M059J (cell line): ENCODE results near the gene C3orf70. TPM values are rescaled to one million over a fixed set of nuclear protein-coding genes. Genes with fewer than 3 reads are reported as not detected.
"Not testable (repeated sequence)": the region's sequence is repeated elsewhere in the genome, so short reads cannot be mapped to it uniquely, and the experiment has no call there.

Source experiments
- DNase-seq: peaks from one replicate; pipeline ENCODE4 v3.0.0-alpha.2; 2012; ENCODE audit warnings: low read depth
- total RNA-seq: library from RNA; depleted of rRNA; stranded (reverse); fragments of >200 nt; shearing (Covaris generic); gene quantifications from 2 replicates; pipeline ENCODE4 v1.2.3, GENCODE V29; 2014

The C3orf70 gene
- total RNA-seq, 1 experiment from 2014 or later, result not detected

GRCh38 chr3:185151101-185151963, 1.5 kb downstream of the C3orf70 start:
- no peak for DNase-seq

DNA sequence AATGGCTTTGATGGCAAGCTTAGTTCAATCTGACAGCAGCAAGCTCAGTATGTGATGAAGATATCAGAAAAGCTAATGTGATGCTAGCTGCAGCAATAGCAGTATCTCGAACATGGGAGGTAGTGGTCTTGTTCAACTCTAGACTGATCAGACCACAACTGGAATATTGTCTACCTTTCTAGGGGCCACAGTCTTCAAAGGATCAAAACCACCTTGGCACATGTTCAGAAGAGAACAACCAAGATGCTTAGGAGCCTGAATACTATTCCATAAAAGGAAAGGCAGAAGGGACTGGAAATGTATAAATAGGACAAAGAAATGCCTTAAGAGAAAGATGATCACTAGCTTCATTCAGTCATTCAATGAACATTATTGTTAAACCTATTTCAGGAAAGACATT, 2.3 kb downstream of the C3orf70 start:
- no peak for DNase-seq

- no peak for DNase-seq
Observed at GRCh38 chr3:185149591-185149990, 3.3 kb downstream of the C3orf70 start.

DNA sequence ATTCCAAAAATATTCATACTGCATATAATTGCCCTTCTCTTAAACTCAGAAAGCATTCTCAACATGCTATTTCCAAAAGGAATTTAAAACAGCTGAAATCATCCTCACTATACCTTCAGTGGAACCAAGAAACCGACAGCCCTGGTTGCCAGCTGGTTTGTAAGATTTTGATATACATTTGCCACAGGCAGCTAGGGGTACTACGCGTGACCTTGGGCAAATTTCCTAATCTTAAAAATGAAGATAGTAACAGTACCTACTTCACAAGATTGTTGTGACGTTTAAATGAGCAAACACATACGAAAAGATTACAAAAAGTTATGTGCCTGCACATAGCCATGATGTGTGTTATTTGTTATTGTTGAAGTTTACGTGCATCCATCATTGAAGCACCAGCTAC, 7.3 kb downstream of the C3orf70 start:
- DNase-seq, result no peak

DNA sequence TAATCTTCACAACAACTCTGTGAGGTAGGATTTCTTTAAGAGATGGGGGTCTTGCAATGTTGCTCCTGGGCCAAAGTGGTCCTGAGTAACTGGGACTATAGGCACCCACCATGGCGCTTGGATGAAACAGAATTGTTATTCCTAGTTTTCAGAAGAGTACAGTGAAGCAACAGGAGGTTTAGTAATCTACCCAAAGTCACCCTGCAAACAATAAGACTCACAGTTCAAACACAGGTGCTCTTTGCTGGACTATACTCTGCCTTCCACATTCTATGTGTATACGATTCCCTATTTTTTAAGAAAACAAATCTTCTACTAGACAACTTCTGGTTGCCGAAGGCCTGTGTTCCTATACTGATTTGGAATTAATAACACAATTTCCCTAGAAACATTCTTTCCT, 8.1 kb downstream of the C3orf70 start:
- no peak for DNase-seq

GRCh38 chr3:185137821-185138220, 15.0 kb downstream of the C3orf70 start:
- DNase-seq, result no peak

DNA sequence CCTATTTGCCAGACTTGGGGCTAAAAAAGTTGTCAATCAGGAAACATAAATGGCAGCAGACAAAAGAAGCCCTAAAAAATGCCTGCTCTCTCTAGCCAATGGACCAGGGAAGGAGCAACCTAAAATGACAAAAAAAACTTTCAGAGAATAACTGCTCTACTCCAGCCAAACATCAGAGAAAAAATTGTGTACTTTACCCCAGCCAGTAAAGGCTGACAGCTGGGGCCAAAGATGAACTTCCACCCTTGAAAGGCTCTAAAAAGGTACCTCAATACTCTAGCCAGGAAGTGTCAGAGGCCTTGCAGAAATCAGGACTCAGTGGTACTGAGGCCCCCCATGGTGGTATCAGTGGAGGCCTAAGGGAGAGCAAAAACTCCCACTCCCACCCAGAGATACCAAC, 18.4 kb downstream of the C3orf70 start:
- no peak for DNase-seq

DNA sequence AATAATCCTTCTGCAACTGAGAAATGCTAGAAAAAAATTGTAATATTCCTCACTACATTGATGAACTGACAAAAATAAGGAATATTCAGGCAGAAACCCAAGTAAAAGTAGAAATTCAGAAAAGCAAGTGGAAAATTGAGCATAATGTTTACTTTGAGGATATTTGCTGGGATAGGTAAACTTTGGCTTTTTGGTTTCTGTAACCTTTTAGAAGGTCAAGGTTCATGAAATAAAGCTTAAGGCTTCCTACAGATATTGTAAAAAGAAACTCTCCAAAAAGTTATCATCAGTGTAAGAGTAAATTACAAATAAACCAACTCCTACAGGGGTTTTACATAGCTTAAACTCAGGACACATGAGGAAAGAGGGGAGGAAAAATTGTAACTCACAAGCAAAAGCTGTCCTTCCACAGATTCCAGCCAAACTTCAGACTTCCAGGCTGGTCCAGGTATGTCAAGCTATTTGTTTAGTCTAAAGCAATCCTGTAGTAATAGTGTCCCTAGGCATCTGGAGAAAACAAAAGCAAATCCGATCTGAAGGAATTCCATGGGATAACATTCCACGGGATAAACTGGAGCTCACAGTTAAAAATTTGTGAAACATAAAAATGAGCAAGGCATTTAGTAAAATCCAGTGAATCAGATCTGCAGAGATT, 21.1 kb downstream of the C3orf70 start:
- no peak for DNase-seq

DNA sequence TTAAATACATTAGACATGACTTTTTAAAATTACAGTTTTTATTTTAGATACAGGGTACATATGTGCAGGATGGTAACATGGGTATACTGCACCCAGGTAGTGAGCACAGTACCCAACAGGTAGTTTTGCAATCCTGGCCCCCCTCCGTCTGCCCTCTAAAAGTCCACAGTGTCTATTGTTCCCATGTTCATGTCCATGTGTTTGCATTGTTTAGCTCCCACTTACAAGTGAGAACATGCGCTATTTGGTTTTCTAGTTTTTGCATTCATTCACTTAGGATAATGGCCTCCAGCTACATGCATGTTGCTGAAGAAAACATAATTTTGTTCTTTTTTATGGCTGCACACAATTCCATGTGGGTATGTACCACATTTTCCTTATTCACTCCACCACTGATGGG, 23.8 kb downstream of the C3orf70 start:
- DNase-seq, result no peak

DNA sequence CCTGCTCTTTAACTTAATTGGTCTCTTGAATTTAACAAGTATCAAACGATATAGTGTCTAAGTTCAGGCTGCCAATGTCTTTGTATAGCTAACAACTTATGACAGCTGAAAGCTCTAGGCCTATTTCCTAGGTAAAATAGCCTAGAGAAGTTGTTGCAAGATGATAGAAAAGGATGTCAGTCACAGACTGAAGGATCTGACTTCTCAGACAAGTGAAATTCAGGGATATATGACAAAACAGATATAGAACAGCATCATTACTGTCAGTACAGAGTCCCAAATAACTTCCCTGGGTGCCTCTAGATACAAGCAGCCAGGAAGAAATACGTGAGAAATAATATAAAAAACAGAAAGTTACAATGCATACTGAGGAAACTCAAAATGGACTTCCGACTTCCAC, 26.7 kb downstream of the C3orf70 start:
- DNase-seq, result no peak

GRCh38 chr3:185120126-185120525, 32.7 kb downstream of the C3orf70 start:
- no peak for DNase-seq

DNA sequence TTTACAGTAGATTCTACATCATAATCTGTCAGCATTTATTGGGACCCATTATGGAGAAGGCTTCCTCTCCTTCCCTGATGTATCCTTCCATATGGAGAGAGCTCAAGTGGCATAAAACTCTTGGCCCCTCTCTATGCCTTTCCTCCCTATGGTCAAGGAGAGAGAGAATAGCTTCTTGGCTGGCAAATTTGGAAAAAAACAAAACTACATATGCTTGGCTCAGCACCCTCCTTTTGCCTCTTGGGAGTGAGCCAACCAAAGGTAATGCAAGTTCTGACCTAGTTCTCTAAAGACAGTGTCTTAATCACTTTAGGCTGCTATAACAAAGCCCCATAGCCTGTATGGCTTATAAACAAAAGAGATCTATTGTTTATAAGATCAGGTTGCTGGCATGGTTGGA, 37.5 kb downstream of the C3orf70 start:
- DNase-seq, result no peak

DNA sequence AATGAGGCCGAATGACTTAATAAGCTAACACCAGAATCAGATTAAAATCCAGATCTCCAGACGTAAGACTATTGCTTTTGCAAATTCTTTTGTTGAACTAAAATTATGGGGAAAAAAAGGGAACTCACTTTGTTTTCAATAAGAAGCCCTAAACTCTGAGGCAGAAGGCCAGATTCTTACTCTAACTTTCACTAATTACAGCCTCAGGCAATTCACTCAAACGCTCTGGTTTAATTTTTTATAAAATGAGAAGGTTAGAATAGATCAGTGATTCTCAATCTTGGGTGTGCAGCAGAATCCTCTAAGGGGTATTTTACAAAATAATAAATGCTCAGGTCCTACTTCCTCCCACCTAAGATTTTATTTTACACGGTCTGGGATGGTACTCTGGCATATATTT, 38.1 kb downstream of the C3orf70 start:
- peak; percentile 9 for DNase-seq

GRCh38 chr3:185112186-185112585, 40.7 kb downstream of the C3orf70 start:
- DNase-seq, result no peak

DNA sequence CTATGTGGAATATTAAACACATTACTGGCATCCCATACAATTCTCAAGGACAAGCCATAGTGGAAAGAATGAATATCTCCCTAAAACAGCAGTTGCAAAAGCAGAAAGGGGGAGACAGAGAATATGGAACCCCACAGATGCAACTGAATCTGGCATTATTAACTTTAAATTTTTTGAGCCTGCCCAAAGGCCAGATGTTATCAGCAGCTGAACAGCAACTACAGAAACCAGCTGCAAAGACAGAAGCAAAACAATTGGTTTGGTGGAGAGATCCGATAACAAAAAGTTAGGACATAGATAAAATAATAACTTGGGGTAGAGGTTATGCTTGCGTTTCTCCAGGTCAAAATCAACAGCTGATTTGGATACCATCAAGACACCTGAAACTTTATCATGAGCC, 43.8 kb downstream of the C3orf70 start:
- not testable (repeated sequence) for DNase-seq

DNA sequence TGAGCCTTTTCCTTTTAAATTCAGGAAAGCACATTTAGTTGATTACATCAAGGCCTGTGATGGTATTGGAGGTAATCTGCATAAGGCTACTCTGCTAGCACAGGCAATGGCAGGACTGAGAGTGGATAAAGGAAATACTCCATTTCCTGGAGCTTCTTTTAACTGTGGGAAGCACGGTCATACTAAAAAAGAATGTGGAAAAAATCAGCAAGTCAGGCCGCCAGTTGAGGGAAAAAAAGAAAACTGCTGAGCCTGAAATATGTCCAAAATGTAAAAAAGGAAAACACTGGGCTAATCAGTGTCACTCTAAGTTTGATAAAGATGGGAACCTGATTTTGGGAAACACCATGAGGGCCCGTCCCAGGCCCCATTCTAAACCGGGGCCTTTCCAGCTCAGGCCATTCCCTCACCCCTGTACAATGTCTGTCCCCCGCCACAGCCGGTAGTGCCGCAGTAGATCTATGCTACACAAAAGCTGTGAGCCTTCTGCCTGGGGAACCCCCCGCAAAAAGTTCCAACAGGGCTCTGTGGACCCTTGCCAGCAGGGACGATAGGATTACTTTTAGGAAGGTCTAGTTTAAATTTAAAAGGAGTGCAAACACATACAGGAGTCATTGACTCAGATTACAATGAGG, 46.5 kb downstream of the C3orf70 start:
- not testable (repeated sequence) for DNase-seq

DNA sequence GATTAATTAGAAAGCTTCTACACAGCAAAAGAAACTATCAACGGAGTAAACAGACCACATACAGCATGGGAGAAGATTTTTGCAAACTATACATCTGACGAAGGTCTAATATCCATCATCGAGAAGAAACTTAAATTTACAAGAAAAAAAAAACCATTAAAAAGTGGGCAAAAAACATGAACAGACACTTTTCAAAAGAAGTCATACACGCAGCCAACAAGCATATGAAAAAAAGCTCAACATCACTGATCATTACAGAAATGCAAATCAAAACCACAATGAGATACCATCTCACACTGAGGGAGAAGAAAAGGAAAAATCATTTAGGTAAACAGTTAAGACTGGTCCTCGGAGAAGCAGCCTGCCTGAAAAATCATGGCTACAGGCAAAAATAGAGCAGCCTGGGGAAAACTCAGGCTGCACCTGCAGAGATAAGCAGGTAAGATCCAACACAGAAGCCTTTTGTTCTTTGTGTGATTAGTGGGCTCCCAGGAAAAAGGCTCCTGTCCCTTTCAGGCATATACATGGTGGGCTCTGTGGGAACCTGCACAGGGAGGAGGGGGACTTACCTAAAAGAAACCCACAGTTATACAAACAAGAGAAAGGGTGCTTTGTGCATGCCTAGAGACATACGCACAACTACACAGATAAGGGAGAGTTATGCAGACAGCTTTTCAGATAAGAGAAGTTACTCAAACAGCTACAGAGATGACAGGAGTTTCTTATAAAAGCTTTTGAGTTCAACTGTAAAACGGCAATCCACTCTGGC, 49.3 kb downstream of the C3orf70 start:
- no peak for DNase-seq

DNA sequence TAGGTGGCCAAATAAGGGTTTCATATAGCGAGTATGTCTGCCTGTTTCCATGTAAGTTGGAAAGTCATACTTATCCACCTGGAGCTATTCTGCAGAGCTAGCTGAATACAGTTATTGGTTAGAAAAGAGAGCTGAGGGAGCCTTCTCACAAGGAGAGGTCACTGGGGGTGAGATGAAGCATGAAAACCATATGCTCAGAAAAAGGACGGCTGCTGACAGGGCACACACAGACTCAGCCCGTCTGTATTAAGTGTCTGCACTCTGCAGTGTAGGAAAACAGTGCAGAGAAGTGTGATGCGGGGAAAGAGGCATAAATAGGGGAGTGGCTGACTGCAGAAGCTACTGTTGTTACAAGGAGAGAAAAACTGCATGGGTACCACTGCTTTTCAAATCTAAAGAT, 58.2 kb downstream of the C3orf70 start:
- DNase-seq, result no peak

GRCh38 chr3:185093116-185093515, 59.7 kb downstream of the C3orf70 start:
- no peak for DNase-seq

- no peak for DNase-seq
Observed at GRCh38 chr3:185090811-185091210, 62.0 kb downstream of the C3orf70 start.

- no peak for DNase-seq
Observed at GRCh38 chr3:185089751-185090150, 63.1 kb downstream of the C3orf70 start.

DNA sequence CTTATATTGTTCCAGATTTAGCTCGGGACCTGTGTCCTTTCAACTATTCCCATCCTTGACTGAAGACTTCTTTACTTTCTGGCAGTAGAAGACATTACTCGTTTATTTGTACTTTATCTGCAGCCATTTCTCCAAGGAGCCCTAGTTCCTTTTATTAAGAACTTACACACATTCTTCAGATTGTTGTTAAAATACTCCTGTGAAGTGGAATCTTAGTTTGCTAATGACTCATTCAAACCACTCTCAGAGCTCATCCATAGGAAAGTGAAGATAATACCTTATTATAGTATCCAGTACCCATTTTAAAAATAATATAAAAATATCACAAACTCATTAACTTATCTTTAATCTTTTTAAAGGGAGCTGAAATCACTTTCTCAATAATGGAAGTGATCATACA, 63.5 kb downstream of the C3orf70 start:
- peak; percentile 22 for DNase-seq
